SK-N-SH treated with all-trans-retinoic acid at 6 μM for 48 hours (cell line): Measurements from ENCODE around the gene DYTN.

Source experiments
- ATAC-seq: fragments of 200-7000 bp; cut with Tn5 transposase; 3 replicates; pipeline ENCODE4 v1.9.1; 2020; ENCODE audit warnings: mild to moderate bottlenecking, moderate library complexity
- ARNTL ChIP-seq: fragments of 450-650 bp; formaldehyde crosslinking; IDR thresholded peaks from 2 replicates; pipeline ENCODE4 v1.5.0; 2020; ENCODE audit warnings: low read depth, mild to moderate bottlenecking, moderate library complexity, borderline replicate concordance
- BACH2 ChIP-seq: fragments of 250-450 bp; sonication (Bioruptor Pico); IDR thresholded peaks from 2 replicates; pipeline ENCODE4 v1.9.0; 2021; ENCODE audit warnings: mild to moderate bottlenecking, borderline replicate concordance
- ESRRG ChIP-seq: fragments of 250-450 bp; sonication (Bioruptor Pico); IDR thresholded peaks from 2 replicates; pipeline ENCODE4 v1.6.1; 2021; ENCODE audit warnings: mild to moderate bottlenecking
- GLIS3 ChIP-seq: fragments of 250-450 bp; sonication (Bioruptor Pico); IDR thresholded peaks from 2 replicates; pipeline ENCODE4 v1.5.0; 2020; ENCODE audit warnings: mild to moderate bottlenecking, moderate library complexity
- ISL1 ChIP-seq: fragments of 250-450 bp; sonication (Bioruptor Pico); IDR thresholded peaks from 2 replicates; pipeline ENCODE4 v2.1.2; 2022; ENCODE audit warnings: mild to moderate bottlenecking, moderate library complexity
- OSR1 ChIP-seq: fragments of 250-450 bp; sonication (Bioruptor Pico); IDR thresholded peaks from 2 replicates; pipeline ENCODE4 v1.8.0; 2022; ENCODE audit warnings: moderate library complexity, mild to moderate bottlenecking, inconsistent platforms
- PPARA ChIP-seq: fragments of 250-450 bp; sonication (Bioruptor Pico); IDR thresholded peaks from 2 replicates; pipeline ENCODE4 v1.5.0; 2020; ENCODE audit warnings: mild to moderate bottlenecking, borderline replicate concordance
- TCF4 ChIP-seq: fragments of 250-450 bp; sonication (Bioruptor Pico); IDR thresholded peaks from 2 replicates; pipeline ENCODE4 v1.8.0; 2021; ENCODE audit warnings: mild to moderate bottlenecking, moderate library complexity, borderline replicate concordance
- TOX ChIP-seq: fragments of 250-450 bp; sonication (Bioruptor Pico); IDR thresholded peaks from 2 replicates; pipeline ENCODE4 v1.8.0; 2021; ENCODE audit warnings: mild to moderate bottlenecking, moderate library complexity, borderline replicate concordance
- ZC3H10 ChIP-seq: fragments of 250-450 bp; sonication (Bioruptor Pico); IDR thresholded peaks from 2 replicates; pipeline ENCODE4 v1.5.1; 2021; ENCODE audit warnings: mild to moderate bottlenecking, moderate library complexity
- ZFP3 ChIP-seq: fragments of 250-450 bp; sonication (Bioruptor Pico); IDR thresholded peaks from 2 replicates; pipeline ENCODE4 v1.5.0; 2020; ENCODE audit warnings: mild to moderate bottlenecking, moderate library complexity
- ZNF565 ChIP-seq: fragments of 450-650 bp; formaldehyde crosslinking; conservative IDR thresholded peaks from 2 replicates; pipeline ENCODE4 v1.5.0; 2020; ENCODE audit warnings: low read depth, mild to moderate bottlenecking, moderate library complexity
- TF ChIP-seq, protein P1 (sequence below): fragments of 250-450 bp; sonication (Bioruptor Pico); IDR thresholded peaks from 2 replicates; pipeline ENCODE4 v1.8.0; 2021; ENCODE audit warnings: low read depth, mild to moderate bottlenecking, moderate library complexity, borderline replicate concordance
- TF ChIP-seq, protein P2 (sequence below): fragments of 250-450 bp; sonication (Bioruptor Pico); IDR thresholded peaks from 2 replicates; pipeline ENCODE4 v1.5.0; 2020; ENCODE audit warnings: mild to moderate bottlenecking, moderate library complexity
- TF ChIP-seq, protein P3 (sequence below): fragments of 250-450 bp; sonication (Bioruptor Pico); IDR thresholded peaks from 2 replicates; pipeline ENCODE4 v1.5.1; 2020; ENCODE audit warnings: low read depth, mild to moderate bottlenecking, moderate library complexity
- TF ChIP-seq, protein P4 (sequence below): fragments of 250-450 bp; sonication (Bioruptor Pico); IDR thresholded peaks from 2 replicates; pipeline ENCODE4 v1.8.0; 2020; ENCODE audit warnings: mild to moderate bottlenecking, moderate library complexity, borderline replicate concordance
- TF ChIP-seq, protein P5 (sequence below): fragments of 250-450 bp; sonication (Bioruptor Pico); IDR thresholded peaks from 2 replicates; pipeline ENCODE4 v1.5.1; 2021; ENCODE audit warnings: mild to moderate bottlenecking, moderate library complexity

The DYTN gene

DNA sequence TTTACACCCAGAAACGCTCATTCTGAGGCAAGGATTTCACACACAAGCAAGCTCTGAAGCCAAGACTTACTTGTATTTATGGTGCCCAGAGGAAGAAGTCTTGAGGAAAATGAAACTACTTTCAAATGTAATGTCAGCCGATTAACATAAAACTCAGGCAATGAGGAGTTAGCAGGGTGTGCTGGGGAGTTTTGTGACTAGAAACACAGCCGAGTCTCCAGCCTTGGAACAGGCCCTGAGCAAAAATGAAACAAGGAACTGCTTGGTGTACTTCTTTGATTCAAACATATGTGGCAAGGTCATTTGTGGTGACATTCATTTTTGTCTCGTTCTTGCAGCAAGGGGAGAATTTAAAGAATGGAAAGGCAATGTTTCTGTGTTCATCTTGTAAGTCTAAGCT, 4.5 kb downstream of the DYTN start (continued):
- TF ChIP-seq, protein P1, sequence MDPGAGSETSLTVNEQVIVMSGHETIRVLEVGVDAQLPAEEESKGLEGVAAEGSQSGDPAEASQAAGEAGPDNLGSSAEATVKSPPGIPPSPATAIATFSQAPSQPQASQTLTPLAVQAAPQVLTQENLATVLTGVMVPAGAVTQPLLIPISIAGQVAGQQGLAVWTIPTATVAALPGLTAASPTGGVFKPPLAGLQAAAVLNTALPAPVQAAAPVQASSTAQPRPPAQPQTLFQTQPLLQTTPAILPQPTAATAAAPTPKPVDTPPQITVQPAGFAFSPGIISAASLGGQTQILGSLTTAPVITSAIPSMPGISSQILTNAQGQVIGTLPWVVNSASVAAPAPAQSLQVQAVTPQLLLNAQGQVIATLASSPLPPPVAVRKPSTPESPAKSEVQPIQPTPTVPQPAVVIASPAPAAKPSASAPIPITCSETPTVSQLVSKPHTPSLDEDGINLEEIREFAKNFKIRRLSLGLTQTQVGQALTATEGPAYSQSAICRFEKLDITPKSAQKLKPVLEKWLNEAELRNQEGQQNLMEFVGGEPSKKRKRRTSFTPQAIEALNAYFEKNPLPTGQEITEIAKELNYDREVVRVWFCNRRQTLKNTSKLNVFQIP (CRISPR knock-in tag) = no peak
- no peak for TF ChIP-seq TOX (CRISPR knock-in tag)
- TF ChIP-seq GLIS3 (CRISPR knock-in tag) = no peak
- TF ChIP-seq PPARA = no peak

DNA sequence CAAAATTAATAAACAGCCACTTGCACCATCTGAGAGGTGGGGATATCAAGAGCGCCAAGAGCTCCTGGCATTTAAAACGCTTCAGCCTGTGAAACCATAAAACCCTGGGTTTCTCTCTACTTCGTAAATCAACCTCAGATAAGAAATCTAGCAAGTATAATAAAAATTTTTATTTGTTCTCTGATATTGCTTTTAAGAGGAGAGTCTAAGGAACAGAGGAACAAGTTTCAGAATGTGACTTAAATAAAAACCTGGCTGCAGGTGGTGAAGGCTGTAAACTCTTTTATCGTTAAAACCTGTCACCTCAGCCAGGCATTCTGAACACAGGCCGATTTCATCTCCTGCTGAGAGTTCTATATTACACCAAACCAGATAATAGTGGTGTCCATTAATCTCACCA, 9.9 kb downstream of the DYTN start:
- TF ChIP-seq ISL1 (CRISPR knock-in tag) (no peak), ARNTL (CRISPR knock-in tag) (no peak)
- no peak for ATAC-seq

DNA sequence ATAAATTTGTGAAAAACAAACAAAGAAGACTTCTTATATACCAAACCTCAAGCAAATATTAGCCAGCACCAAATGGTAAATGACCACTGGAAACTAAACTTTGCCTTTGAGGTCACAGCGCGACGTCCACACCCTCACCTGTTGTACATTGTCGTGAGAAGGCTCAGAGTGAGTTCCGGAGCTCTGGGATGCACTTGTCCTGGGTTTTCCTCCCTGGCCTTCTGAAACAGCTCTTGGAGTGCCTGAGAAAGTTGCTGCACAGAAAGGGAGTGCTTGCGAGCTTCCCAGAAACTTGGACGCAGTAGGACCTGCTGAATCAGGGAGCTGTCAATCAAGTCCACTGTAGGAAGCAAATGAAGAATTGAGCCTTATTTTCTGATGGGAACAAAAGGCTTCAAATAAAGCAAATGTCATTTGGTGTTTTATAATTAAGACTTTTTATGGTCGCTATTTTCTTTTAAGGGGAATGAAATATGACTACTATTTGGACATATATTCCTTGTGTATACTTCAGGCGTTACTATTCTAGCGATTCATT, 11.0 kb downstream of the DYTN start:
- TF ChIP-seq PPARA = no peak
- no peak for TF ChIP-seq ZNF565 (CRISPR knock-in tag)
- TF ChIP-seq ARNTL (CRISPR knock-in tag) = no peak
- TF ChIP-seq, protein P2, sequence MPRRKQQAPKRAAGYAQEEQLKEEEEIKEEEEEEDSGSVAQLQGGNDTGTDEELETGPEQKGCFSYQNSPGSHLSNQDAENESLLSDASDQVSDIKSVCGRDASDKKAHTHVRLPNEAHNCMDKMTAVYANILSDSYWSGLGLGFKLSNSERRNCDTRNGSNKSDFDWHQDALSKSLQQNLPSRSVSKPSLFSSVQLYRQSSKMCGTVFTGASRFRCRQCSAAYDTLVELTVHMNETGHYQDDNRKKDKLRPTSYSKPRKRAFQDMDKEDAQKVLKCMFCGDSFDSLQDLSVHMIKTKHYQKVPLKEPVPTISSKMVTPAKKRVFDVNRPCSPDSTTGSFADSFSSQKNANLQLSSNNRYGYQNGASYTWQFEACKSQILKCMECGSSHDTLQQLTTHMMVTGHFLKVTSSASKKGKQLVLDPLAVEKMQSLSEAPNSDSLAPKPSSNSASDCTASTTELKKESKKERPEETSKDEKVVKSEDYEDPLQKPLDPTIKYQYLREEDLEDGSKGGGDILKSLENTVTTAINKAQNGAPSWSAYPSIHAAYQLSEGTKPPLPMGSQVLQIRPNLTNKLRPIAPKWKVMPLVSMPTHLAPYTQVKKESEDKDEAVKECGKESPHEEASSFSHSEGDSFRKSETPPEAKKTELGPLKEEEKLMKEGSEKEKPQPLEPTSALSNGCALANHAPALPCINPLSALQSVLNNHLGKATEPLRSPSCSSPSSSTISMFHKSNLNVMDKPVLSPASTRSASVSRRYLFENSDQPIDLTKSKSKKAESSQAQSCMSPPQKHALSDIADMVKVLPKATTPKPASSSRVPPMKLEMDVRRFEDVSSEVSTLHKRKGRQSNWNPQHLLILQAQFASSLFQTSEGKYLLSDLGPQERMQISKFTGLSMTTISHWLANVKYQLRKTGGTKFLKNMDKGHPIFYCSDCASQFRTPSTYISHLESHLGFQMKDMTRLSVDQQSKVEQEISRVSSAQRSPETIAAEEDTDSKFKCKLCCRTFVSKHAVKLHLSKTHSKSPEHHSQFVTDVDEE (CRISPR knock-in tag) = no peak
- TF ChIP-seq OSR1 (CRISPR knock-in tag) = no peak
- TF ChIP-seq, protein P3, sequence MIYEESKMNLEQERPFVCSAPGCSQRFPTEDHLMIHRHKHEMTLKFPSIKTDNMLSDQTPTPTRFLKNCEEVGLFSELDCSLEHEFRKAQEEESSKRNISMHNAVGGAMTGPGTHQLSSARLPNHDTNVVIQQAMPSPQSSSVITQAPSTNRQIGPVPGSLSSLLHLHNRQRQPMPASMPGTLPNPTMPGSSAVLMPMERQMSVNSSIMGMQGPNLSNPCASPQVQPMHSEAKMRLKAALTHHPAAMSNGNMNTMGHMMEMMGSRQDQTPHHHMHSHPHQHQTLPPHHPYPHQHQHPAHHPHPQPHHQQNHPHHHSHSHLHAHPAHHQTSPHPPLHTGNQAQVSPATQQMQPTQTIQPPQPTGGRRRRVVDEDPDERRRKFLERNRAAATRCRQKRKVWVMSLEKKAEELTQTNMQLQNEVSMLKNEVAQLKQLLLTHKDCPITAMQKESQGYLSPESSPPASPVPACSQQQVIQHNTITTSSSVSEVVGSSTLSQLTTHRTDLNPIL (CRISPR knock-in tag) = no peak
- no peak for TF ChIP-seq ZC3H10 (CRISPR knock-in tag)
- TF ChIP-seq ESRRG (CRISPR knock-in tag) = no peak
- ATAC-seq = no peak

DNA sequence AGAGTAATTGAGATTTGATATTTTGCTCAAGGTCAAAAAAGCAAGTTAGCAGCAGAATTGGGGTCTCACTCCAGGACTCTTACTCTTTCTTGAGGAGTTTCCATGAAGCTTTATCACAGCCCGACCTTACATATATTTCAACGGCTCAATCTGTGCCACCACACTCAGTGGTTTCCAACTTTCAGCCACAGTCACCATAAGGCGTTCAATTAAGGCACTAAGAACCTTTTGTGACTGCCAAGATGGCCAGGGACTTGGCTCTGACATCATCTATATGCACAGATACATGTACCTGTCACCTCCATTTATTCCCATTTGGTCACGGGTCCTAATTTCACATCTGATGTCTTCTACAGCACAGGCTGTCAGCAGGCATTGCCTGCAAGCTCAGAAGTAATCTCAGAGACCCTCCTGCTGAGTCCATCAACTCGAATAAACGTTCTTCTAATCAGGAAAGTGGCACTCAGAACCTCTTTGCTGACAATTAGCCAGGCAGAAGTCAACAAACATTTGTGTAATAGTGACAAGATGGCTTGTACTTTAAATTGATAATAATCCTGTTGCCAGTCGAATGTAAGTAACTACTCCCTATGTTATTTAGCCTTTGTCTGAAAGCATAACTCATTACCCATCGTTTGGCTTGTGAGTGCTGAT, 16.1 kb downstream of the DYTN start:
- ATAC-seq = no peak
- TF ChIP-seq GLIS3 (CRISPR knock-in tag) = no peak
- TF ChIP-seq, protein P1 (CRISPR knock-in tag) = no peak
- TF ChIP-seq TOX (CRISPR knock-in tag) = no peak
- TF ChIP-seq BACH2 (CRISPR knock-in tag) = no peak
- TF ChIP-seq, protein P4, sequence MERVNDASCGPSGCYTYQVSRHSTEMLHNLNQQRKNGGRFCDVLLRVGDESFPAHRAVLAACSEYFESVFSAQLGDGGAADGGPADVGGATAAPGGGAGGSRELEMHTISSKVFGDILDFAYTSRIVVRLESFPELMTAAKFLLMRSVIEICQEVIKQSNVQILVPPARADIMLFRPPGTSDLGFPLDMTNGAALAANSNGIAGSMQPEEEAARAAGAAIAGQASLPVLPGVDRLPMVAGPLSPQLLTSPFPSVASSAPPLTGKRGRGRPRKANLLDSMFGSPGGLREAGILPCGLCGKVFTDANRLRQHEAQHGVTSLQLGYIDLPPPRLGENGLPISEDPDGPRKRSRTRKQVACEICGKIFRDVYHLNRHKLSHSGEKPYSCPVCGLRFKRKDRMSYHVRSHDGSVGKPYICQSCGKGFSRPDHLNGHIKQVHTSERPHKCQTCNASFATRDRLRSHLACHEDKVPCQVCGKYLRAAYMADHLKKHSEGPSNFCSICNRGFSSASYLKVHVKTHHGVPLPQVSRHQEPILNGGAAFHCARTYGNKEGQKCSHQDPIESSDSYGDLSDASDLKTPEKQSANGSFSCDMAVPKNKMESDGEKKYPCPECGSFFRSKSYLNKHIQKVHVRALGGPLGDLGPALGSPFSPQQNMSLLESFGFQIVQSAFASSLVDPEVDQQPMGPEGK (CRISPR knock-in tag) = no peak

DNA sequence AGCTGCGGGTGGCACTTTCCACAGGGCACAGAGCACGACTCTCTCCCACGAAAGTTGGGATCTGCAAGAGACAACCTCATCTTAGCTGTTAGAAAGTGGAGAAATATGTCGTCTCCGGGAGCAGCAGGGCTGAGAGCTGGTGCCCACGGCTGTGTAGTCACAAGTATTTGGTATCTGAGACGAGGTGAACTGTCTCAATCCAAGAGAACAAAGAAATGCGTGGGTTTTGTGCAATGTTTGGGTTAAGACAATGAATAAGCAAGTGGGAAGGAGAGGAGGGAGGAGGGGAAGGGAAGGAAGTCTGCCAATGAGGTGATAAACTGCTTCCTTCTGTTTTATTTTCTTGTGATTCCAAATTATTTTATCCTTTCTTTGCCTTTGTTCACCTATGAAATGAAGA, 18.0 kb downstream of the DYTN start:
- no peak for ATAC-seq

More for the DNA sequence above, 18.0 kb downstream of the DYTN start:
- TF ChIP-seq TCF4 (CRISPR knock-in tag) (no peak), OSR1 (CRISPR knock-in tag) (no peak), ZC3H10 (CRISPR knock-in tag) (no peak), ZFP3 (CRISPR knock-in tag) (no peak), ISL1 (CRISPR knock-in tag) (no peak)
- TF ChIP-seq, protein P1 (CRISPR knock-in tag) = no peak
- TF ChIP-seq, protein P5, sequence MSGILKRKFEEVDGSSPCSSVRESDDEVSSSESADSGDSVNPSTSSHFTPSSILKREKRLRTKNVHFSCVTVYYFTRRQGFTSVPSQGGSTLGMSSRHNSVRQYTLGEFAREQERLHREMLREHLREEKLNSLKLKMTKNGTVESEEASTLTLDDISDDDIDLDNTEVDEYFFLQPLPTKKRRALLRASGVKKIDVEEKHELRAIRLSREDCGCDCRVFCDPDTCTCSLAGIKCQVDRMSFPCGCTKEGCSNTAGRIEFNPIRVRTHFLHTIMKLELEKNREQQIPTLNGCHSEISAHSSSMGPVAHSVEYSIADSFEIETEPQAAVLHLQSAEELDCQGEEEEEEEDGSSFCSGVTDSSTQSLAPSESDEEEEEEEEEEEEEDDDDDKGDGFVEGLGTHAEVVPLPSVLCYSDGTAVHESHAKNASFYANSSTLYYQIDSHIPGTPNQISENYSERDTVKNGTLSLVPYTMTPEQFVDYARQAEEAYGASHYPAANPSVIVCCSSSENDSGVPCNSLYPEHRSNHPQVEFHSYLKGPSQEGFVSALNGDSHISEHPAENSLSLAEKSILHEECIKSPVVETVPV (CRISPR knock-in tag) = no peak
- TF ChIP-seq, all 23 proteins: peak for 0
